ENCODE measurements around the gene SERPINA6. TPM values are rescaled to one million over a fixed set of nuclear protein-coding genes. Genes with fewer than 3 reads are reported as not detected.

The SERPINA6 gene
- total RNA-seq, 4 donors from 2014 or later = not detected

- no peak for TF ChIP-seq CTCF (IDR thresholded peaks at IDR 0.05; ENCODE audit: low read depth)
These were observed 14.9 kb upstream of the SERPINA6 start for GRCh38 chr14:94338023-94338422.

- no peak for TF ChIP-seq CTCF (IDR thresholded peaks at IDR 0.05; ENCODE audit: low read depth)
These were observed 14.1 kb upstream of the SERPINA6 start for GRCh38 chr14:94337274-94337673.

- TF ChIP-seq CTCF (IDR thresholded peaks at IDR 0.05; ENCODE audit: low read depth) = no peak
These were observed 11.7 kb upstream of the SERPINA6 start for GRCh38 chr14:94334872-94335271.

GRCh38 chr14:94332587-94332986 is 9.5 kb upstream of the SERPINA6 start:
- TF ChIP-seq CTCF (IDR thresholded peaks at IDR 0.05; ENCODE audit: low read depth) = no peak

- no peak for TF ChIP-seq CTCF (IDR thresholded peaks at IDR 0.05; ENCODE audit: low read depth)
These were observed 9.0 kb upstream of the SERPINA6 start for GRCh38 chr14:94332063-94332583.

- no peak for TF ChIP-seq CTCF (IDR thresholded peaks at IDR 0.05; ENCODE audit: low read depth)
These were observed 8.3 kb upstream of the SERPINA6 start for GRCh38 chr14:94331462-94331861.

- TF ChIP-seq CTCF (IDR thresholded peaks at IDR 0.05; ENCODE audit: low read depth) = no peak
These were observed 7.7 kb upstream of the SERPINA6 start for GRCh38 chr14:94330857-94331256.

Data from subcutaneous adipose tissue (tissue), 4 donors.